Common myeloid progenitor, CD34-positive (primary cell): ENCODE results near the gene IFT122.
A peak's percentile ranks its signal among the peaks of the same experiment; 100 is the strongest.

Source experiments
- CTCF ChIA-PET: fragments of 350-600 bp; sonication (Branson Sonifier 250); formaldehyde crosslinking; loops from one replicate; lab custom pipeline; 2021; ENCODE audit warnings: antibody characterized with exemption; lab: Charles Lee
- POLR2A ChIA-PET: fragments of 350-600 bp; sonication (Branson Sonifier 250); formaldehyde crosslinking; loops from one replicate; lab custom pipeline; 2021; ENCODE audit warnings: antibody characterized with exemption; lab: Charles Lee
- DNase-seq, 3 donors: peaks; one replicate each; pipeline versions ENCODE4 v3.0.0 to v3.0.0-alpha.2; 2013
- H3K27ac ChIP-seq, 2 experiments: 1 replicate in 1 of 2; 2 replicates in 1 of 2; pipeline ENCODE4 v1.7.0; 2013; ENCODE audit warnings: inconsistent platforms in 2 of 2, low read length in 2 of 2, mild to moderate bottlenecking in 2 of 2, low read depth in 1 of 2, moderate library complexity in 1 of 2; ENCODE audit not compliant: severe bottlenecking in 2 of 2, insufficient read depth in 1 of 2, poor library complexity in 1 of 2
- H3K27me3 ChIP-seq, 5 experiments: replicated peaks in 2 of 5; 1 replicate in 3 of 5; 2 replicates in 2 of 5; pipeline versions ENCODE4 v1.6.1 to v1.7.0; 2013; ENCODE audit warnings: low read length in 4 of 5, mild to moderate bottlenecking in 2 of 5, moderate library complexity in 2 of 5, inconsistent platforms in 1 of 5; ENCODE audit not compliant: insufficient read depth in 5 of 5, control insufficient read depth in 4 of 5
- H3K36me3 ChIP-seq, 4 experiments: 1 replicate in 2 of 4; 2 replicates in 2 of 4; pipeline versions ENCODE4 v1.6.1 to v1.7.0; 2013; ENCODE audit warnings: low read length in 3 of 4, control low read depth in 1 of 4, mild to moderate bottlenecking in 1 of 4; ENCODE audit not compliant: control insufficient read depth in 4 of 4, insufficient read depth in 4 of 4
- H3K4me1 ChIP-seq, 4 experiments: 1 replicate in 3 of 4; 2 replicates in 1 of 4; pipeline versions ENCODE4 v1.6.1 to v1.7.1; 2013; ENCODE audit warnings: low read length in 3 of 4, mild to moderate bottlenecking in 3 of 4, control low read depth in 1 of 4, inconsistent platforms in 1 of 4, moderate library complexity in 1 of 4; ENCODE audit not compliant: control insufficient read depth in 4 of 4, insufficient read depth in 4 of 4; ENCODE audit errors: control extremely low read depth in 1 of 4
- H3K4me3 ChIP-seq, 7 experiments: 1 replicate in 4 of 7; 2 replicates in 3 of 7; pipeline versions ENCODE4 v1.5.1 to v1.7.0; 2013; ENCODE audit warnings: mild to moderate bottlenecking in 7 of 7, low read length in 6 of 7, moderate library complexity in 6 of 7, inconsistent platforms in 2 of 7, low read depth in 2 of 7, control low read depth in 1 of 7; ENCODE audit not compliant: insufficient read depth in 4 of 7, control insufficient read depth in 1 of 7; ENCODE audit errors: extremely low read depth in 1 of 7
- H3K9me3 ChIP-seq, 5 experiments: 1 replicate in 4 of 5; 2 replicates in 1 of 5; pipeline versions ENCODE4 v1.6.1 to v1.7.1; 2013; ENCODE audit warnings: low read length in 4 of 5, mild to moderate bottlenecking in 2 of 5, inconsistent platforms in 1 of 5, low read depth in 1 of 5, moderate library complexity in 1 of 5; ENCODE audit not compliant: control insufficient read depth in 4 of 5, insufficient read depth in 2 of 5; ENCODE audit errors: control extremely low read depth in 1 of 5
- WGBS: methylation state at CpG from one replicate; pipeline ENCODE4 v1.1.5; 2013; ENCODE audit not compliant: insufficient coverage; 5-methylcytosine and 5-hydroxymethylcytosine counted together

Gene IFT122

GRCh38 chr3:129421988-129422745 is 17.9 kb upstream of the IFT122 start:
- H3K4me3 ChIP-seq: no peak overlapping the region
- H3K4me1 ChIP-seq: peaks cover 0 to 16% (median 0%) of the 10 kb centered on the region in 4 experiments
- 100% methylated on average over 3 of the region's 6 CpGs for WGBS
- ChIA-PET POLR2A (no interaction called here), CTCF (interaction anchor here (1.4 to 1.6 kb wide), 4 partner anchors 10 to 77 kb away, joined by 3 to 7 read pairs (median 4); no protein-coding TSS in a partner anchor)
- H3K27me3 ChIP-seq: no peaks in the 10 kb centered on the region
- H3K27ac ChIP-seq: no peak overlapping the region
- peaks cover 0 to 3% (median 0%) of the 10 kb centered on the region in 5 experiments for H3K9me3 ChIP-seq
- H3K36me3 ChIP-seq: no peaks in the 10 kb centered on the region
- DNase-seq: no peak

GRCh38 chr3:129422897-129423296 is 17.1 kb upstream of the IFT122 start:
- POLR2A ChIA-PET: interaction anchor here (0.7 to 0.9 kb wide), 2 partner anchors 13 to 39 kb away, joined by 4 read pairs; no protein-coding TSS in a partner anchor
- H3K4me3 ChIP-seq: no peak overlapping the region

GRCh38 chr3:129424185-129424841 is 15.7 kb upstream of the IFT122 start:
- Histone ChIP-seq H3K36me3 (peaks cover 0 to 3% (median 0%) of the 10 kb centered on the region in 4 experiments), H3K27me3 (peaks cover 0 to 8% (median 0%) of the 10 kb centered on the region in 5 experiments), H3K9me3 (peaks cover 0 to 3% (median 0%) of the 10 kb centered on the region in 5 experiments), H3K4me1 (peaks cover 4 to 32% (median 16%) of the 10 kb centered on the region in 4 experiments), H3K27ac (no peak overlapping the region), H3K4me3 (no peak overlapping the region)
- CTCF ChIA-PET: interaction anchor here (1.6 kb wide), 1 partner anchor 66 kb away, joined by 4 read pairs; no protein-coding TSS in a partner anchor
- 87% methylated on average over 3 of the region's 4 CpGs for WGBS
- POLR2A ChIA-PET: interaction anchor here (0.7 kb wide), 1 partner anchor 229 kb away, joined by 3 read pairs; no protein-coding TSS in a partner anchor
- DNase-seq: peak in 2 of 3 donors; percentile 48 to 62

More at GRCh38 chr3:129422897-129423296, 17.1 kb upstream of the IFT122 start:
- WGBS: 100% methylated on average over 1 of the region's 1 CpG
- no peak for DNase-seq
- Histone ChIP-seq H3K4me1 (peaks cover 3 to 23% (median 6%) of the 10 kb centered on the region in 4 experiments), H3K36me3 (no peaks in the 10 kb centered on the region), H3K27me3 (peaks cover 0 to 7% (median 0%) of the 10 kb centered on the region in 5 experiments), H3K27ac (no peak overlapping the region), H3K9me3 (peaks cover 0 to 3% (median 0%) of the 10 kb centered on the region in 5 experiments)
- CTCF ChIA-PET: interaction anchor here (1.4 to 1.6 kb wide), 3 partner anchors 10 to 78 kb away, joined by 3 to 7 read pairs (median 4); no protein-coding TSS in a partner anchor

GRCh38 chr3:129425213-129425612 is 14.8 kb upstream of the IFT122 start:
- H3K27ac ChIP-seq: no peak overlapping the region
- ChIA-PET CTCF (no interaction called here), POLR2A (no interaction called here)
- no peak for DNase-seq
- H3K9me3 ChIP-seq: peaks cover 0 to 3% (median 0%) of the 10 kb centered on the region in 5 experiments
- H3K4me1 ChIP-seq: peaks cover 4 to 32% (median 16%) of the 10 kb centered on the region in 4 experiments
- H3K36me3 ChIP-seq: peaks cover 0 to 12% (median 3%) of the 10 kb centered on the region in 4 experiments
- H3K27me3 ChIP-seq: peaks cover 0 to 8% (median 0%) of the 10 kb centered on the region in 5 experiments
- 88% methylated on average over 2 of the region's 3 CpGs for WGBS
- no peak overlapping the region for H3K4me3 ChIP-seq

- ChIA-PET POLR2A (no interaction called here), CTCF (no interaction called here)
- Histone ChIP-seq H3K4me3 (no peak overlapping the region), H3K9me3 (peaks cover 0 to 3% (median 0%) of the 10 kb centered on the region in 5 experiments), H3K27me3 (peaks cover 0 to 8% (median 0%) of the 10 kb centered on the region in 5 experiments), H3K4me1 (peaks cover 4 to 32% (median 16%) of the 10 kb centered on the region in 4 experiments), H3K27ac (no peak overlapping the region), H3K36me3 (peaks cover 0 to 14% (median 4%) of the 10 kb centered on the region in 4 experiments)
- 100% methylated on average over 2 of the region's 2 CpGs for WGBS
- no peak for DNase-seq
Observed at GRCh38 chr3:129425619-129426018, 14.4 kb upstream of the IFT122 start.

GRCh38 chr3:129428007-129428375 is 12.0 kb upstream of the IFT122 start:
- Histone ChIP-seq H3K36me3 (peaks cover 6 to 37% (median 20%) of the 10 kb centered on the region in 4 experiments), H3K4me1 (peaks cover 4 to 44% (median 26%) of the 10 kb centered on the region in 4 experiments), H3K4me3 (peak overlapping the region; percentile 15 to 89 (median 72)), H3K9me3 (peaks cover 0 to 1% (median 0%) of the 10 kb centered on the region in 5 experiments), H3K27me3 (peaks cover 0 to 8% (median 0%) of the 10 kb centered on the region in 5 experiments), H3K27ac (no peak overlapping the region)
- ChIA-PET POLR2A (interaction anchor here (2.3 kb wide), 1 partner anchor 12 kb away, joined by 15 read pairs; the partner anchor contains the start of genes IFT122 and MBD4), CTCF (interaction anchor here (1.4 to 2.1 kb wide), 2 partner anchors 12 to 45 kb away, joined by 6 read pairs; partner anchors contain the start of genes IFT122 and MBD4)
- WGBS: 10% methylated on average over 8 of the region's 8 CpGs
- DNase-seq: no peak
